Measurements from ENCODE around the gene CSTA. TPM values are rescaled to one million over a fixed set of nuclear protein-coding genes. Genes with fewer than 3 reads are reported as not detected.

The CSTA gene
- total RNA-seq (4.6 TPM), polyA plus RNA-seq (ENCODE audit: insufficient read depth, low read depth, low replicate concordance) (0.80 TPM)
- long read RNA-seq, donor 1: 0 reads
- long read RNA-seq, donor 2, partial matches to known transcripts: 0 of 1 reads
- long read RNA-seq, donor 2, other reads (novel, unspliced or antisense): 0 of 1 reads
- long read RNA-seq, donor 3: 0 reads
- long read RNA-seq, donor 4: 0 reads
- long read RNA-seq, donor 5: 0 reads
- long read RNA-seq, donor 6, partial matches to known transcripts: 0 of 2 reads
- long read RNA-seq, donor 6, other reads (novel, unspliced or antisense): 0 of 2 reads
- long read RNA-seq, donor 7, partial matches to known transcripts: 0 of 2 reads
- long read RNA-seq, donor 7, other reads (novel, unspliced or antisense): 0 of 2 reads
- long read RNA-seq, donor 8: 0 reads
- long read RNA-seq, donor 9: 0 reads
- long read RNA-seq, donor 10, partial matches to known transcripts: 0 of 1 reads
- long read RNA-seq, donor 10, other reads (novel, unspliced or antisense): 0 of 1 reads

- peaks cover 0 to 4% (median 0%) of the 10 kb centered on the region in 3 donors for H3K9me3 ChIP-seq (ENCODE audit: control insufficient read depth in 2 of 3, insufficient read depth in 1 of 3, low read length in 3 of 3)
- FAIRE-seq (no peak), DNase-seq (no peak)
- H3K4me3 ChIP-seq (ENCODE audit: low read length in 3 of 3): no peak within 1 kb of the TSS
- H3K9ac ChIP-seq (ENCODE audit: low read length in 3 of 3): no peak within 1 kb of the TSS
- H3K27me3 ChIP-seq (ENCODE audit: control insufficient read depth, insufficient read depth, low read length): no peaks in the 10 kb centered on the region
- no peaks in the 10 kb centered on the region for H3K4me1 ChIP-seq (ENCODE audit: control insufficient read depth in 2 of 3, insufficient read depth in 2 of 3, low read depth in 1 of 3, low read length in 3 of 3)
- H3K36me3 ChIP-seq (ENCODE audit: control insufficient read depth in 2 of 3, insufficient read depth in 3 of 3, low read length in 3 of 3): no peaks in the 10 kb centered on the region
- no peak for TF ChIP-seq CTCF (IDR thresholded peaks at IDR 0.05; ENCODE audit: borderline replicate concordance, extremely low read depth, insufficient read depth)
- intact Hi-C loops (cut with DNase I): no loop called here
- H3K27ac ChIP-seq (ENCODE audit: low read depth in 2 of 2, low read length in 2 of 2): no peak within 1 kb of the TSS
Observed at GRCh38 chr3:122324871-122325323, at the start of gene CSTA. TSS of gene CSTA (plus strand) at chr3:122325248. CDS start at chr3:122325293, 45 bp downstream.

GRCh38 chr3:122281891-122282290 lies 43.2 kb upstream of the CSTA start:
- Histone ChIP-seq H3K9me3 (ENCODE audit: control insufficient read depth in 2 of 3, insufficient read depth in 1 of 3, low read length in 3 of 3) (no peaks in the 10 kb centered on the region), H3K36me3 (ENCODE audit: control insufficient read depth in 2 of 3, insufficient read depth in 3 of 3, low read length in 3 of 3) (no peaks in the 10 kb centered on the region), H3K4me1 (ENCODE audit: control insufficient read depth in 2 of 3, insufficient read depth in 2 of 3, low read depth in 1 of 3, low read length in 3 of 3) (no peaks in the 10 kb centered on the region), H3K4me3 (ENCODE audit: low read length in 3 of 3) (no peak overlapping the region), H3K27me3 (ENCODE audit: control insufficient read depth, insufficient read depth, low read length) (no peaks in the 10 kb centered on the region), H3K9ac (ENCODE audit: low read length in 3 of 3) (no peak overlapping the region), H3K27ac (ENCODE audit: low read depth in 2 of 2, low read length in 2 of 2) (no peak overlapping the region)
- DNase-seq (no peak), FAIRE-seq (no peak)
- intact Hi-C loops (cut with DNase I): no loop called here
- TF ChIP-seq CTCF (IDR thresholded peaks at IDR 0.05; ENCODE audit: borderline replicate concordance, extremely low read depth, insufficient read depth): no peak

- no peaks in the 10 kb centered on the region for H3K9me3 ChIP-seq (ENCODE audit: control insufficient read depth in 2 of 3, insufficient read depth in 1 of 3, low read length in 3 of 3)
- no peaks in the 10 kb centered on the region for H3K4me1 ChIP-seq (ENCODE audit: control insufficient read depth in 2 of 3, insufficient read depth in 2 of 3, low read depth in 1 of 3, low read length in 3 of 3)
- intact Hi-C loops (cut with DNase I): no loop called here
- no peaks in the 10 kb centered on the region for H3K36me3 ChIP-seq (ENCODE audit: control insufficient read depth in 2 of 3, insufficient read depth in 3 of 3, low read length in 3 of 3)
- no peak overlapping the region for H3K9ac ChIP-seq (ENCODE audit: low read length in 3 of 3)
- DNase-seq (no peak), FAIRE-seq (no peak)
- H3K27ac ChIP-seq (ENCODE audit: low read depth in 2 of 2, low read length in 2 of 2): no peak overlapping the region
- TF ChIP-seq CTCF (IDR thresholded peaks at IDR 0.05; ENCODE audit: borderline replicate concordance, extremely low read depth, insufficient read depth): no peak
- H3K27me3 ChIP-seq (ENCODE audit: control insufficient read depth, insufficient read depth, low read length): no peaks in the 10 kb centered on the region
- H3K4me3 ChIP-seq (ENCODE audit: low read length in 3 of 3): no peak overlapping the region
Observed at GRCh38 chr3:122283796-122284445, 41.1 kb upstream of the CSTA start.

All from kidney (tissue), 22 donors.